ENCODE measurements around the gene PPM1F. TPM values are rescaled to one million over a fixed set of nuclear protein-coding genes. Genes with fewer than 3 reads are reported as not detected.
"Not testable (repeated sequence)": the region's sequence is repeated elsewhere in the genome, so short reads cannot be mapped to it uniquely, and the experiment has no call there.

PPM1F gene
- total and polyA plus RNA-seq, 5 experiments from 2014 or later, result 8.3 to 25.1 (median 9.9) TPM

DNA sequence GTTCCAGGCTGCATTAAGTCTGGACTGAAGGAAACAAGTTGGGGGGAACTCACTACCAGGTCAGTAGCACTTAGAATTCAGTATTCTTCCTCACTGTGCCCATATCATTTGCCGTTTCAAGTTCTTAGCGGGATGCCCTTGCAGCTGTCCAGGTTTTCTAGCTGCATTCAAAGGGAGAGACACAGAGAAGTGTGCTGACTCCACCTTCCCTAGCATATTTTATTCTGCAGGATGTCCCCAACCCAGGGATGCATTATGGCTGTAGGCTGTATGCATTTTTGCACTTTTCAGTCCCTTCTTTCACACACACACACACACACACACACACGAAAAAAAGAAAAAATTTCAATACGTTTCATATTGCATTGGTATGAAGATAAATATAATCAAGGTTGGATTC lies 49.4 kb downstream of the PPM1F start:
- POLR2A ChIA-PET, result no interaction called here
- no peak overlapping the region for H3K4me3 Mint-ChIP-seq
- no peak overlapping the region for H3K27ac Mint-ChIP-seq
- DNase-seq (no peak), ATAC-seq (no peak)
- H3K36me3 Mint-ChIP-seq, result peaks cover 0 to 4% (median 0%) of the 10 kb centered on the region in 3 donors
- no peaks in the 10 kb centered on the region for H3K9me3 Mint-ChIP-seq
- H3K27me3 Mint-ChIP-seq, result peaks cover 0 to 2% (median 0%) of the 10 kb centered on the region in 5 donors
- H3K4me1 Mint-ChIP-seq, result no peaks in the 10 kb centered on the region

DNA sequence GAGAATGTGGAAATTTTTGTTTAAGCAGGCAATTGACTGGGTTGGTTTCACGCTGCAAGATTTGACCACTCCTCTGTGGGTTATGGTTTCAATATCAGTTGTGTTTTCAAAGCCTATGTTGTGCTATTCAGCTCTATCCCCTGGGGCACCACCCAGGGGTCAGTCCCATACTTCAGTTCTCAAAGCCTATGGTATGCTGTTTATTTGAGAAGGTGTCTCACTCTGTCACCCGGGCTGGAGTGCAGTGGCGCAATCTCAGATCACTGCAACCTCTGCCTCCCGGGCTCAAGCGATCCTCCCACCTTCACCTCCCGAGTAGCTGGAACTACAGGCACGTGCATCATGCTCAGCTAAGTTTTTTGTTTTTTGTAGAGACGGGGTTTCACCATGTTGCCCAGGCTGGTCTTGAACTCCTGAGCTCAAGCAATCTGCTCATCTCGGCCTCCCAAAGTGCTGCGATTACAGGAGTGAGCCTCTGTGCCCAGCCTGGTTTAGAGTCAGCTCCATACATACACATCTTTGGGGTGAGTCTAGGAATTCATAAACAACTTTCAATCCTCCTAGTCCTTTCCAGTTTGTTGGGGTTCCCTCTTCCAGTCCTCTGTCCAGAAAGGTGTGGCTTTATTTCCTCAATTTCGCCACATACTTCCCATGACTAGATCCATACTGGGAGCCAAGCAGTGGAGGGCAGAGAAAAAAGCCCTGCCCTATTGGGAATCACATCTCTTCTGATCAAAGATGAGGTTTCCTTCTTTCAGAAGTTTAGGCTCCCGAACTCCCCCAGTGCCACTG lies 50.2 kb downstream of the PPM1F start:
- no peak for ATAC-seq
- H3K27ac Mint-ChIP-seq, result peak overlapping the region in 1 of 10 donors; percentile 7
- H3K27me3 Mint-ChIP-seq, result peaks cover 0 to 2% (median 0%) of the 10 kb centered on the region in 5 donors
- no peaks in the 10 kb centered on the region for H3K4me1 Mint-ChIP-seq
- H3K36me3 Mint-ChIP-seq, result peaks cover 0 to 4% (median 0%) of the 10 kb centered on the region in 3 donors
- H3K9me3 Mint-ChIP-seq, result no peaks in the 10 kb centered on the region
- no peak overlapping the region for H3K4me3 Mint-ChIP-seq
- DNase-seq, result no peak
- POLR2A ChIA-PET, result no interaction called here

DNA sequence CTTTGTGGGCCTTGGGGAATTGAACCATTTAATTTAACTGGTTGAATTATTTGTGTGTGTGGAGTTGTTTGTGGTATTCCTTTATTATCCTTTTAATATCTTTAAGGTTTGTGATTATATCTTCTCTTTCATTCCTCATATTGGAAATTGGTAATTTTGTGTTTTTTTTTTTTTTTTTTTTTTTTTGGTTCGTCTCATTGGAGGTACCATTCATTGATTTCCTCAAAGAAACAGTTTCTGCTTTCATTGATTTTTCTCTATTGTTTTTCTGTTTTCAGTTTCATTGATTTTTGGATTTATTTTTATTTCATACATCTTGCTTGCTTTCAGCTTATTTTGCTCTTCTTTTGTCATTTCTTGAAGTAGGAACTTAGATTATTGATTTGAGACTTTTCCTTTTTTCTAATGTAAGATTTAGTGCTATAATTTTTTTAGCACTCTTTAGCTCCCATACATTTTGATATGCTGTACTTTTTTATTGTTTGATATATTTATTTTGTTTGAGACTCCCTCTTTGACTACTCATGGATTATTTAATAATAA lies 54.2 kb downstream of the PPM1F start:
- no peak overlapping the region for H3K4me3 Mint-ChIP-seq
- H3K4me1 Mint-ChIP-seq, result no peaks in the 10 kb centered on the region
- H3K36me3 Mint-ChIP-seq, result no peaks in the 10 kb centered on the region
- POLR2A ChIA-PET, result no interaction called here
- peaks cover 0 to 1% (median 0%) of the 10 kb centered on the region in 5 donors for H3K27me3 Mint-ChIP-seq
- peak overlapping the region in 1 of 10 donors; percentile 12 for H3K27ac Mint-ChIP-seq
- ATAC-seq (no peak), DNase-seq (no peak)
- H3K9me3 Mint-ChIP-seq, result no peaks in the 10 kb centered on the region

DNA sequence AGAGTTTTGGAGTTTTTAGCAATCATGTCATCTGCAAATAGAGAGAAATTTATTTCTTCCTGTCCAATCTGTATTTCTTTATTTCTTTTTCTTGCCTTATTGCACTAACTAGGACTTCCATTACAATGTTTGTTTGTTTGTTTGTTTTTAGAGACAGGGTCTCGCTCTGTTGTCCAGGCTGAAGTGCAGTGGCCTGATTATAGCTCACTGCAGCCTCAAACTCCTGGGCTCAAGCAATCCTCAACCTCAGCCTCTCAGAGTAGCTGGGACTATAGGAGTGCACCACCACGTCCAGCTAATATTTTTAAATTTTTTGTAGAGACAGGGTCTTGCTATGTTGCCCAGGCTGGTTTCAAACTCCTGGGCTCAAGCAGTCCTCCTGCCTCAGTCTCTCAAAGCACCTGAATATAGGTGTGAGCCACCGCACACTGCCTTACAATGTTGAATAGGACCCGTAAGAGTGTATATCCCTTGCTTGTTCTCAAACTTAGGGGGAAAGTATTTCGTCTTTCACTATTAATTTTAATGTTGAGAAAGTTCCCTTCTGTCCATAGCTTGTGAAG lies 55.6 kb downstream of the PPM1F start:
- Mint-ChIP-seq H3K9me3 (no peaks in the 10 kb centered on the region), H3K4me1 (no peaks in the 10 kb centered on the region), H3K27ac (peak overlapping the region in 1 of 10 donors; percentile 51), H3K36me3 (no peaks in the 10 kb centered on the region), H3K27me3 (peaks cover 0 to 1% (median 0%) of the 10 kb centered on the region in 5 donors), H3K4me3 (no peak overlapping the region)
- ATAC-seq (no peak), DNase-seq (no peak)
- POLR2A ChIA-PET, result no interaction called here

DNA sequence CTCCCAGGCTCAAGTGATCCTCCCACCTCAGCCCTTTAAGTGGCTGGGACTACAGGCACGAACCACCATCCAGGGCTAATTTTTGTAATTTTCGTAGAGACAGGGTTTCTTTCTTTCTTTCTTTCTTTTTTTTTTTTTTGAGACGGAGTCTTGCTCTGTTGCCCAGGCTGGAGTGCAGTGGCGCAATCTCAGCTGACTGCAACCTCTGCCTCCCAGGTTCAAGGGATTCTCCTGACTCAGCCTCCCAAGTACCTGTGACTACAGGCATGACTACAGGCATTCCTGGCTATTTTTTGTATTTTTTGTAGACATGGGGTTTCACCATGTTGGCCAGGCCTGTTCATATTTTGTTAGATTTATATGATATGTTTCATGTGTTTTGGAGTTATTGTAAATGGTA lies 56.4 kb downstream of the PPM1F start:
- peak overlapping the region in 1 of 10 donors; percentile 37 for H3K27ac Mint-ChIP-seq
- H3K4me3 Mint-ChIP-seq, H3K9me3 Mint-ChIP-seq, H3K4me1 Mint-ChIP-seq, DNase-seq, ATAC-seq, H3K27me3 Mint-ChIP-seq, H3K36me3 Mint-ChIP-seq, POLR2A ChIA-PET: not testable (repeated sequence)

DNA sequence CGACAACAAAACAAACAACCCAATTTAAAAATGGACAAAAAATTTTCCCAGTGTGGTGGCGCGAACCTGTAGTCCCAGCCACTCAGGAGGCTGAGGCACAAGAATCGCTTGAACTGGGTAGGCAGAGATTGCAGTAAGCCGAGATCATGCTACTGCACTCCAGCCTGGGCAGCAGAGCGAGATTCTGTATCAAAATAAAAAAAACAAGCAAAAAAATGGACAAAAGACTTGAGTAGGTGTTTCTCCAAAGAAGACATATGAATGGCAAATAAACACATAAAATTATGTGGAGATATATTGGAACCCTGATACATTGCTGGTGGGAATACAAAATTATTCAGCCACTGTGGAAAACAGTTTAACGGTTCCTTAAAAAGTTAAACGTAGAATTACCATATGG lies 57.8 kb downstream of the PPM1F start:
- DNase-seq (no peak), ATAC-seq (no peak)
- H3K9me3 Mint-ChIP-seq, result no peaks in the 10 kb centered on the region
- no peaks in the 10 kb centered on the region for H3K4me1 Mint-ChIP-seq
- H3K27me3 Mint-ChIP-seq, result peaks cover 0 to 4% (median 0%) of the 10 kb centered on the region in 5 donors
- peaks cover 0 to 2% (median 0%) of the 10 kb centered on the region in 3 donors for H3K36me3 Mint-ChIP-seq
- POLR2A ChIA-PET, result no interaction called here
- H3K27ac Mint-ChIP-seq, result no peak overlapping the region
- H3K4me3 Mint-ChIP-seq, result no peak overlapping the region

DNA sequence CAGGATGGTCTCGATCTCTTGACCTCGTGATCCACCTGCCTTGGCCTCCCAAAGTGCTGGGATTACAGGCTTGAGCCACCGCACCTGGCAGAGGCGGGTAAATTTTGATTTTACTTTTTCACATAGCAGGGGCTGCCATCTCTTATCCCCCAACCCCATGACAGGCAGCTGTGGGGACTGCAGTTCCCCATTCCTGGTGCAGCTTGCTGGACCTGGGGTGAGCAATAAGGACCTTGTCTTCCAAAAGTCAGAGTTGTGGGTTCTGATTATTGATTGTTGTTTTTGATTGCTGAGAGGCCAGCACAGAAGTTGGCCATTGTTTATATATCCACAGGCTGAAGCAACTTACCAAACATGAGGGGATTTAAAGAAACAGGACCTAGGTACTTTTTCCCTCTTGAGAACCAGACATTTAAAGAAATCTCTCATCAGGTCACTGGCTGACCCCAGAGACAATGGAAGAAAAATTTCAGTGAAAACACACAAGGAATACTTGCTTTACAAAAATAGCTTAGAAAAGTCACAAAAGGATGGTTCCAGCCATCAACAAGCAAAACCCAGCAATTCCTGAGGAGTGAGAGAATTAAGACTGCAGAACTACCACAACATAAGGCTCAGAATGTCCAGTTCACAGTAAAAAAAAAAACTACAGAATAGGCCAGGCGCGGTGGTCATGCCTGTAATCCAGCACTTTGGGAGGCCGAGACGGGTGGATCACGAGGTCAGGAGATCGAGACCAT lies 63.2 kb downstream of the PPM1F start:
- POLR2A ChIA-PET, result no interaction called here

DNA sequence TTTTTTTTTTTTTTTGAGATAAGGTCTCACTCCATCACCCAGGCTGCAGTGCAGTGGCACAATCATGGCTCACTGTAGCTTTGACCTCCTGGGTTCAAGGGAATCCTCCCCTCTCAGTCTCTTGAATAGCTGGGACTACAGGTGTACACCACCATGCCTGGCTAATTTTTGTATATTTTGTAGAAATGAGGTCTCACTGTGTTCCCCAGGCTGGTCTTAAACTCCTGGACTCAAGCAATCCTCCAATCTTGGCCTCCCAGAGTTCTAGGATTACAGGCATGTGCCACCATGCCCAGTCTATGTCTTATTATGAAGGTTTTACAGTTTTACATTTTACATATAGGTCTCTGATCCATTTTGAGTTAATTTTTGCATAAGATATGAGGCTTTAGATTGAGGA lies 64.8 kb downstream of the PPM1F start:
- H3K36me3 Mint-ChIP-seq, result peaks cover 0 to 2% (median 0%) of the 10 kb centered on the region in 3 donors
- H3K27me3 Mint-ChIP-seq, result peaks cover 0 to 4% (median 0%) of the 10 kb centered on the region in 5 donors
- POLR2A ChIA-PET, result no interaction called here
- H3K4me3 Mint-ChIP-seq, result no peak overlapping the region
- no peaks in the 10 kb centered on the region for H3K9me3 Mint-ChIP-seq
- DNase-seq, result no peak
- ATAC-seq, result no peak
- no peaks in the 10 kb centered on the region for H3K4me1 Mint-ChIP-seq
- no peak overlapping the region for H3K27ac Mint-ChIP-seq

More for the DNA sequence above, 63.2 kb downstream of the PPM1F start:
- Mint-ChIP-seq H3K36me3 (peaks cover 0 to 2% (median 0%) of the 10 kb centered on the region in 3 donors), H3K4me3 (no peak overlapping the region), H3K9me3 (no peaks in the 10 kb centered on the region), H3K4me1 (no peaks in the 10 kb centered on the region), H3K27ac (no peak overlapping the region), H3K27me3 (peaks cover 0 to 4% (median 0%) of the 10 kb centered on the region in 5 donors)
- DNase-seq (no peak), ATAC-seq (no peak)

DNA sequence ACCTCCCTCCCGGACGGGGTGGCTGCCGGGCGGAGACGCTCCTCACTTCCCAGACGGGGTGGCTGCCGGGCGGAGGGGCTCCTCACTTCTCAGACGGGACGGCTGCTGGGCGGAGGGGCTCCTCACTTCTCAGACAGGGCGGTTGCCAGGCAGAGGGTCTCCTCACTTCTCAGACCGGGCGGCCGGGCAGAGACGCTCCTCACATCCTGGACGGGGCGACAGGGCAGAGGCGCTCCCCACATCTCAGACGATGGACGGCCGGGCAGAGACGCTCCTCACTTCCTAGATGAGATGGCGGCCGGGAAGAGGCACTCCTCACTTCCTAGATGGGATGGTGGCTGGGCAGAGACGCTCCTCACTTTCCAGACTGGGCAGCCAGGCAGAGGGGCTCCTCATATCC lies 68.7 kb downstream of the PPM1F start:
- H3K4me1 Mint-ChIP-seq, H3K36me3 Mint-ChIP-seq, POLR2A ChIA-PET, H3K27ac Mint-ChIP-seq, H3K9me3 Mint-ChIP-seq, DNase-seq, H3K27me3 Mint-ChIP-seq, H3K4me3 Mint-ChIP-seq, ATAC-seq: not testable (repeated sequence)

DNA sequence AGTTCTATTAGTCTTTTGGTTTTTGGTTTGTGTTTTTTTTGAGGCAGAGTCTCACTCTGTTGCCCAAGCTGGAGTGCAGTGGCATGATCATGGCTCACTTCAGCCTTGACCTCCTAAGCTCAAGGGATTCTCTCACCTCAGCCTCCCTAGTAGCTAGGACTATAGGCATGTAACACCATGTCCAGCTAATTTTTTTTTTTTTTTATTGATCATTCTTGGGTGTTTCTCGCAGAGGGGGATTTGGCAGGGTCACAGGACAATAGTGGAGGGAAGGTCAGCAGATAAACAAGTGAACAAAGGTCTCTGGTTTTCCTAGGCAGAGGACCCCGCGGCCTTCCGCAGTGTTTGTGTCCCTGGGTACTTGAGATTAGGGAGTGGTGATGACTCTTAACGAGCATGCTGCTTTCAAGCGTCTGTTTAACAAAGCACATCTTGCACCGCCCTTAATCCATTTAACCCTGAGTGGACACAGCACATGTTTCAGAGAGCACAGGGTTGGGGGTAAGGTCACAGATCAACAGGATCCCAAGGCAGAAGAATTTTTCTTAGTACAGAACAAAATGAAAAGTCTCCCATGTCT lies 69.8 kb downstream of the PPM1F start:
- H3K4me1 Mint-ChIP-seq, H3K36me3 Mint-ChIP-seq, H3K9me3 Mint-ChIP-seq, ATAC-seq, DNase-seq, H3K4me3 Mint-ChIP-seq, POLR2A ChIA-PET, H3K27me3 Mint-ChIP-seq: not testable (repeated sequence)
- H3K27ac Mint-ChIP-seq, result peak overlapping the region in 1 of 10 donors; percentile 27

DNA sequence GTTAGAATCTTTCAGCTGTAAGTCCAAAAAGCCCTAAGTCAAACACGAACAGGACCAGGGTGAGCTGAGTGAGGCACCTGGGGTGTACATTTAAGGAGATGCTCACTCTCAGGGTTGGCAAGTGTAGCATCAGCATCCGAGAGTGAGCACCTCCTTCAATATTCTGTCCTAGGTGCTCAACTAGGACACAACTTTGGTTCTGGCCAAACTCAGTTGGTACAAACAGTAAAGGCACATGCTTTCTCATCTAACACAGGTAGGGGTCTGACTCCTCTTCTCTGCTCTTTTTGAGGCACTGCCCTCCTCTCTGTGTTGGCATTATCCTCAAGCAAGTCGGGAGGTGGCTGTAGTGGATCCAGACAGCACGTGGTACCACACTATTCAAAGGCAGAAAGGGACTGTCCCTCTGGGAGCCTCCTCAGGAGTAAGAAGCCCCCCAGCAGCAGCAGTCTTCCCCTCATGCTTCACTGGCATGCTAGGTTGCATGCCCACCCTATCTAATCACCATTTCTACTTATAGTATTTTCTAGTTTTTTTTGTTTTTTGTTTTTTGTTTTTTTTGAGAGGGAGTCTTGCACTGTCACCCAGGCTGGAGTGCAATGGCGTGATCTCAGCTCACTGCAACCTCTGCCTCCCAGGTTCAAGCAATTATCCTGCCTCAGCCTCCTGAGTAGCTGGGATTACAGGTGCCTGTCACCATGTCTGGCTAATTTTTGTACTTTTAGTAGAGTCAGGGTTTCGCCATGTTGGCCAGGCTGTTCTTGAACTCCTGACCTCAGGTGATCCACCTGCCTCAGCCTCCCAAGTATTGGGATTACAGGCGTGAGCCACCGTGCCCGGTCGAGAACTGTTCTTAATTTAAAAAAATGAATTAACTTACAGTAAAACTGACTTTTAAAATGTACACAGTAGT lies 70.6 kb downstream of the PPM1F start:
- DNase-seq (no peak), ATAC-seq (no peak)
- Mint-ChIP-seq H3K9me3 (no peaks in the 10 kb centered on the region), H3K36me3 (no peaks in the 10 kb centered on the region), H3K4me3 (no peak overlapping the region), H3K27ac (no peak overlapping the region), H3K4me1 (no peaks in the 10 kb centered on the region), H3K27me3 (no peaks in the 10 kb centered on the region)
- POLR2A ChIA-PET, result no interaction called here
